Activated naive CD4-positive, alpha-beta T cell treated with anti-CD3 and anti-CD28 coated beads, Interleukin-2, amount 50 U/mL, for 72 hours (primary cell): Measurements from ENCODE around the gene FAF1. TPM values are rescaled to one million over a fixed set of nuclear protein-coding genes. Genes with fewer than 3 reads are reported as not detected.
"Not testable (repeated sequence)": the region's sequence is repeated elsewhere in the genome, so short reads cannot be mapped to it uniquely, and the experiment has no call there.

ENCODE experiments used
- ATAC-seq, 2 donors: fragments of 150-1000 bp; cut with Tn5 transposase; 2 replicates each; pipeline ENCODE4 v1.10.0; 2021; ENCODE audit warnings: mild to moderate bottlenecking in 2 of 2, moderate library complexity in 2 of 2
- DNase-seq, 2 donors: peaks; one replicate each; pipeline ENCODE4 v3.0.0; 2021 to 2022; ENCODE audit warnings: low spot score in 2 of 2
- H3K27ac Mint-ChIP-seq, 2 donors: one replicate each; pipeline ENCODE4 v1.8.0; 2022; ENCODE audit warnings: mild to moderate bottlenecking in 2 of 2, mixed read lengths in 2 of 2
- H3K36me3 Mint-ChIP-seq, 2 donors: one replicate each; pipeline ENCODE4 v1.8.0; 2022; ENCODE audit warnings: mixed read lengths in 2 of 2
- H3K9me3 Mint-ChIP-seq, 2 donors: one replicate each; pipeline ENCODE4 v1.8.0; 2022; ENCODE audit warnings: mixed read lengths in 2 of 2
- total RNA-seq, 2 donors: library from RNA; stranded (reverse); gene quantifications; one replicate each; pipeline ENCODE4 v1.2.3, GENCODE V29; 2022

The FAF1 gene
- total RNA-seq, 2 donors from 2014 or later = 58.1 to 101 TPM

DNA sequence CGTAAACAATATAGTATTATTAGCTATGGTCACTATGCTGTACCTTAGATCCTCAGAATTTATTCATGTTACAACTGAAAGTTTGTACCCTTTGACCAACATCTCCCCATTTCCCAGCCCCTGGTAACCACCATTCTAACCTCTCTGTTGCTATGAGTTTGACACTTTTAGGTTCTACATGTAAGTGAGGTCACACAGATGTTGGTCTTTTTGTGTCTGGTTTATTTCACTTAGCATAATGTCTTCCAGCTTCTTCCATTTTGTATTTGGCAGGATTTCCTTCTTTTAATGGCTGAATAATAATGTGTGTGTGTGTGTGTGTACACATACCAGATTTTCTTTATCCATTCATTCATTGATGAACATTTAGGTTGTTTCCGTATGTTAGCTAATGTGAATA is 139.5 kb downstream of the FAF1 start:
- Mint-ChIP-seq H3K36me3 (peaks cover 6 to 16% of the 10 kb centered on the region in 2 donors), H3K9me3 (peaks cover 0 to 15% of the 10 kb centered on the region in 2 donors), H3K27ac (no peak overlapping the region)
- no peak for DNase-seq
- ATAC-seq = no peak

DNA sequence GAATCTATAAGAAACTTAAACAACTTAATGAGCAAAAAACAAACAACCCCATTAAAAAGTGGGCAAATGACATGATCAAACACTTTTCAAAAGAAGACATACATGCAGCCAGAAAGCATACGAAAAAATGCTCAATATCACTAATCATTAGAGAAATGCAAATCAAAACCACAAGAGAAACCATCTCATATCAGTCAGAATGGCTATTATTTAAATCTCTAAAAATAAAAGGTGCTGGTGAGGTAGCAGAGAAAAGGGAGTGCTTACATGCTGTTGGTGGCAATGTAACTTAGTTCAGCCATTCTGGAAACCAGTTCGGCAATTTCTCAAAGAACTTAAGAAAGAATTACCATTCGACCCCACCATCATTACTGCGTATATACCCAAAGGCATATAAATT is 147.7 kb downstream of the FAF1 start:
- peaks cover 19 to 27% of the 10 kb centered on the region in 2 donors for H3K9me3 Mint-ChIP-seq
- H3K27ac Mint-ChIP-seq = no peak overlapping the region
- peaks cover 38 to 54% of the 10 kb centered on the region in 2 donors for H3K36me3 Mint-ChIP-seq
- ATAC-seq (no peak), DNase-seq (no peak)

DNA sequence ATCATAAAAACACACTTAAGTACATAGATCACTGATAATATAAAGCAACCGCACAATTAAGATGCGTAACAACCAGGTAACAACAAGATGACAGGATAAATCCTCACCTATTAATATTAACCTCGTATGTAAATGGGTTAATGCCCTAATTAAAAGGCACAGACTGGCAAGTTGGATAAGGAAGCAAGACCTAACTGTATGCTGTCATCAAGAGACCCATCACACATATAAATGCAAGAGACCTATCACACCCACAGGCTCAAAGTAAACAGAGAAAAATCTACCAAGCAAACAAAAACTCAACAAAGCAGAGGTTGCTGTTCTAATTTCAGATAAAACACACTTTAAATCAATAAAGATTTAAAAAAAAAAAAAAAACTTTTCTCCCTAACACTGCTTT is 151.8 kb downstream of the FAF1 start:
- DNase-seq (no peak), ATAC-seq (no peak)
- Mint-ChIP-seq H3K27ac (no peak overlapping the region), H3K36me3 (peaks cover 43 to 57% of the 10 kb centered on the region in 2 donors), H3K9me3 (peaks cover 26 to 29% of the 10 kb centered on the region in 2 donors)

DNA sequence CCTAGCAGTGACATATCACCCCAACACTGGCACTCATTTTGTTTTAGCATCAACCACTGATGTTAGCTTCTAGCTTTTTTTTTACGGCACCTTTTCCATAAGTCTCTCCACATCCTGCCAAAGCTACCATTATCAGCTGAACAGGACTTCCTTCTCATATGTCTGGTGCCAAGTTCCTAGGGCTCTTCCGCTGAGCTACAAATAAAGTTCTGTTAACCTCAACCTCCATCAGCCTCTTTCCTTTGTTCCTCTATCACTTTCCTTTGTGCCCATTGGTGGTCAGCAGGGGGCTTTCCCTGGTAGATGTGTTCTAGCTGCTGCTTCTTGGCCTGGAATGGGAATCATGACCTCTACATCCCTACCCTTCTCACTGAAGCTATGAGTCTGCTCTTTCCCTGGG is 163.8 kb downstream of the FAF1 start:
- Mint-ChIP-seq H3K27ac (no peak overlapping the region), H3K9me3 (no peaks in the 10 kb centered on the region), H3K36me3 (peaks cover 4 to 7% of the 10 kb centered on the region in 2 donors)
- no peak for DNase-seq
- ATAC-seq = no peak

DNA sequence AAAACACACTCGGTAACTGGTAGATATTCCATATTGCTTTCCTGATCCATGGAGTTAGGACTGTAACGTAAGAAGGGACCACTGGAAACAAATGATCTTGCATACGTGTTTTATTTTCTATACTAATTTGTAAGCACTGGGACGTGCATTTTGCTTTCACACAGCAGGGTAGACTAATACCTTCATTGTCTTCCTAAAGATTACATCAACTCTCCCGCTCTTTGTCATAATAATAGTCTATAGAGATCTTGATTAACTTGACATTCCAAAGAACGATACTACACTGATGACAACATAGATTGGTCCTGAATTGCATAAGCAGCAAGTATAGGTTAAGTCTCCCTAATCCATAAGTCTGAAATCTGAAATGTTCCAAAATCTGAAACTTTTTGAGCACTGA is 166.5 kb downstream of the FAF1 start:
- ATAC-seq (no peak), DNase-seq (no peak)
- H3K27ac Mint-ChIP-seq = no peak overlapping the region
- H3K9me3 Mint-ChIP-seq = no peaks in the 10 kb centered on the region
- H3K36me3 Mint-ChIP-seq = no peaks in the 10 kb centered on the region

DNA sequence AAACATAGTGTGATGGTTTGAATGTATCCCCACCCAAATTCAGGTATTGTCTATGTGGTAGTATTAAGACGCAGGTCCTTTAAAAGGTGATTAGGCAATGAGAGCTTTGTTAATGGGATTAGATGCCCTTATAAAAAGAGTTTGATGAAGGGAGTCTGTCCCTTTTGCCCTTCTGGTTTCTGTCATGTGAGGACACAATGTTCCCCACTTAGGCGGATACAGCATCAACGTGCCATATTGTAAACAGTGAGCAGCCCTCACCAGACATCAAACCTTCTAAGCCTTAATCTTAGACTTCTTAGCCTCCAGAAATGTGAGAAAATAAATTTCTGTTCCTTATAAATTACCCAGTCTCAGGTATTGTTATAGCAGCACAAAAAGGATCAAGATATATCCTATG is 172.8 kb downstream of the FAF1 start:
- H3K27ac Mint-ChIP-seq = no peak overlapping the region
- no peaks in the 10 kb centered on the region for H3K9me3 Mint-ChIP-seq
- peaks cover 0 to 22% of the 10 kb centered on the region in 2 donors for H3K36me3 Mint-ChIP-seq
- DNase-seq (no peak), ATAC-seq (no peak)

DNA sequence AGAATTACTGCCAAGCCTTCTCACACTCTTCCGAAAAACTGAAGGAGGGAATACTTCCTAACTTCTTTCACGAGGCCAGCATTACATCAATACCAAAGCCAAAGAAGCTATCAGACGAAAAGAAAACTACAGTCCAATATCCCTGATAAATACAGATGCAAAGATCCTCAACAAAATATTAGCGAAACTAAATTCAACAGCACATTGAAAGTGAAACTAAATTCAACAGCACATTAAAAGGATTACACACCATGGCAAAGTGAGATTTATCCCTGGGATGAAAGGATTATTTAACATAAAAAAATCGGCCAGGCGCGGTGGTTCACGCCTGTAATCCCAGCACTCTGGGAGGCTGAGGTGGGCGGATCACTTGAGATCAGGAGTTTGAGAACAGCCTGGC is 176.8 kb downstream of the FAF1 start:
- peak overlapping the region; percentile 29 to 75 for H3K27ac Mint-ChIP-seq
- peaks cover 0 to 22% of the 10 kb centered on the region in 2 donors for H3K36me3 Mint-ChIP-seq
- ATAC-seq = no peak
- no peaks in the 10 kb centered on the region for H3K9me3 Mint-ChIP-seq
- DNase-seq = no peak

DNA sequence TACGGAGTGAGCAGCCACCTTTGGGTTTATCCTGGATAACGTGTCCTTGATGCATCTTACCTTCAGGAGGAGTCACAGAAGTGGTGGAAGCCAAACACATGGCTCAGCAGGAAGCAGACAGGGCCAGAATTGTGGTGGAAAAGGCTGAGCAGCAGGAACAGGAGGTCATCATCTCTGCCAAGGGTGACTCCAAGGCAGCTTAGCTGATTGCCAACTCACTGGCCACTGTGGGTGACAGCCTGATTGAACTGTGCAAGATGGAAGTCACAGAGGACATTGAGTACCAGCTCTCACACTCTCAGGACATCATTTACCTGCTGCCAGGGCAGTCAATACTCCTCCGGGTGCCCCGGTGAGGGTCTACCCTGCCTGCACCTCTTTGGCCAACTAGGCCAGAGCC is 179.3 kb downstream of the FAF1 start:
- no peak overlapping the region for H3K27ac Mint-ChIP-seq
- H3K9me3 Mint-ChIP-seq = no peaks in the 10 kb centered on the region
- ATAC-seq (no peak), DNase-seq (no peak)
- H3K36me3 Mint-ChIP-seq = peaks cover 0 to 12% of the 10 kb centered on the region in 2 donors

DNA sequence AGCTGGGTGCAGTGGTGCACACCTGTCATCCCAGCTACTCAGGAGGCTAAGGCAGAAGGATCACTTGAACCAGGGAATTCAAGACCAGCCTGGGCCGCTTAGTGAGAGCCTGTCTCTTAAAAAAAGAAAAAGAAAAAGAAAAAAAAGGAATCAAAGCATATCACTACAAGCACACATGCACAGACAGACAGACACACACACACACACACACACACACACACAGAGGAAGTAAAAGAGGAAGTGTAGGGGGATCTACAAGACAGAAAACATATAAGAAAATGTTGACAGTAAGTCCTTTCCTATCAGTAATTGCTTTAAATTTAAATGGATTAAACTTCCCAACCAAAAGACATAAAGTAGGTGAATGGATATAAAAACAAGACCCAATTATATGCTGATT is 180.3 kb downstream of the FAF1 start:
- ATAC-seq (no peak), DNase-seq (no peak)
- Mint-ChIP-seq H3K9me3 (no peaks in the 10 kb centered on the region), H3K27ac (no peak overlapping the region), H3K36me3 (peaks cover 0 to 3% of the 10 kb centered on the region in 2 donors)

DNA sequence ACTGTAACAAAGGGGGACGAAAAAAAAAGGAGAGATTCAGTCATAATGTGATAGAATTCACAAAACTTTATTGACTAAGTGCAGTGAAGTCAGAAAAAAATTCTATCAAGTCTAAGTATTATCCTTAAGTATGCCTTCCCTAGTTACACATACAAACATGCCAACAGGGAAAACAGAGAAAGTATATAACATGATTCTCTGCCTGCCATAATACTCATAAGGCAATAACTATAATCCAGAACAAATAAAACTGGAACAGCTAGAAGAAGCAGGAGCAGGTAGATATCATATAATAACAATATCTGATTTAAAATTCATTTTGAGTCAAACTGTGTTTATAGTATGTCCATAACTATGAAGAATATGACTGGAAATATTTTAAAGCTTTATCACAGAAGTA is 184.3 kb downstream of the FAF1 start:
- ATAC-seq = no peak
- H3K36me3 Mint-ChIP-seq = no peaks in the 10 kb centered on the region

DNA sequence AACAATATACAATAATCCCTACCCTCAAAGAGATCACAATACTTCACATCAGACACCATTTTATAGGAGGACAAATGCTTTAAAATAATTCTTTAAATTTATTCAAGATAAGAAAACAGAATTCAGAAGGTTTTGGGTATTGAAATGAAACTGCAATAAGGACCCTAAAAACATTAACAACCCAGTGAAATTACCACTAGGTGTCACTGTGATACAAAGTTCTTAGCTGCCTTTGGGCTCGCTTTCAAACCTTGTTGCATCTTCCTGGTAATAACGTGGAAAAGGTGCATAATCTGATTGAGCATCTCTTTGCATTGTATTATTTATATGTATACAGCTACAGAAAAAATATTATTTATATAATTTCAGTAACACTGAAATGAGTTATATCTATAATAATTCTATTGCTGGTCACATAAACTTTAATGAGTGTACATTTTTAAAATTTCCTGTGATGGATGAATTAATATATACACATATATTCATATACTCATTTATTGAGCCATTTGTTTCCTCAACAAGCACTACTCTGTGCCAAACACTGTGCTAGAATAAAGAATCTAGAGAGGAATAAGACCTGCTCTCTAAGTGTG is 185.2 kb downstream of the FAF1 start:
- Mint-ChIP-seq H3K9me3 (no peaks in the 10 kb centered on the region), H3K36me3 (no peaks in the 10 kb centered on the region), H3K27ac (no peak overlapping the region)
- DNase-seq (no peak), ATAC-seq (no peak)

More for the DNA sequence above, 184.3 kb downstream of the FAF1 start:
- Mint-ChIP-seq H3K27ac (no peak overlapping the region), H3K9me3 (no peaks in the 10 kb centered on the region)
- no peak for DNase-seq

DNA sequence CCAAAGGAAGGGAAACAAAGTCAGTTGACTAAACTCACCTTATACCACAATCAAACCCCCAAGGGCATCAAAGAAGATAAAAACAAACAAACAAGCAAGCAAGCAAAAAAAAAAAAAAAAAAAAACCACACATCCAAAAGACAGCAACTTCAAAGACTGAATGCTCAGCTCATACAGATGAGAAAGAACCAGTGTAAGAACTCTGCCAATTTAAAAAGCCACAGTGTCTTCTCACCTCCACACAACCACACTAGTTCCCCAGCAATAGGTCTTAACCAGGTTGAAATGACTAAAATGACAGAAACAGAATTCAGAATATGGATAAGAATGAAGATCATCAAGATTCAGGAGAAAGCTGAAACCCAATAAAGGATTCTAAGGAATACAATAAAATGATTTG is 193.4 kb downstream of the FAF1 start:
- peaks cover 6 to 17% of the 10 kb centered on the region in 2 donors for H3K36me3 Mint-ChIP-seq
- H3K27ac Mint-ChIP-seq = no peak overlapping the region
- ATAC-seq = no peak
- peaks cover 0 to 5% of the 10 kb centered on the region in 2 donors for H3K9me3 Mint-ChIP-seq
- DNase-seq = no peak

DNA sequence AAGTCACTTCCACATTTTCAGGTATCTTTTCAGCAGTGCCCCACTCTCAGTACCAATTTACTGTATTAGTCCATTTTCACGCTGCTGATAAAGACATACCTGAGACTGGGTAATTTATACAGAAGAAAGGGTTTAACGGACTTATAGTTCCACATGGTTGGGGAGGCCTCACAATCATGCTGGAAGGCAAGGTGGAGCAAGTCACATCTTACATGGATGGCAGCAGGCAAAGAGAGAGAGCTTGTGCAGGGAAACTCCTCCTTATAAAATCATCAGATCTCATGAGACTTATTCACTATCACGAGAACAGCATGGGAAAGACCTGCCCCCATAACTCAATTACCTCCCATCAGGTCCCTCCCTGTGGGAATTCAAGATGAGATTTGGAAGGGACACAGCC is 203.5 kb downstream of the FAF1 start:
- not testable (repeated sequence) for ATAC-seq
- peak overlapping the region in 1 of 2 donors; percentile 51 for H3K27ac Mint-ChIP-seq

DNA sequence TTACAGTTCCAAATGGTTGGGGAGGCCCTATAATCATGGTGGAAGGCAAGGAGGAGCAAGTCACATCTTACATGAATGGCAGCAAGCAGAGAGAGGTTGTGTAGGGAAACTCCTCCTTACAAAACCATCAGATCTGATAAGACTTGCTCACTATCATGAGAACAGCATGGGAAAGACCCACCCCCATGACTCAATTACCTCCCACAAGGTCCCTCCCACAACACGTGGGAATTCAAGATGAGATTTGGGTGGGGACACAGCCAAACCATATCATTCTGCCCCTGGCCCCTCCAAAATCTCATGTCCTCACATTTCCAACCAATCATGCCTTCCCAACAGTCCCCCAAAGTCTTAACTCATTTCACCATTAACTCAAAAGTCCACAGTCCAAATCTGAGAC is 205.3 kb downstream of the FAF1 start:
- Mint-ChIP-seq H3K9me3 (peaks cover 10 to 18% of the 10 kb centered on the region in 2 donors), H3K36me3 (peaks cover 22 to 38% of the 10 kb centered on the region in 2 donors)
- DNase-seq, ATAC-seq, H3K27ac Mint-ChIP-seq: not testable (repeated sequence)

More for the DNA sequence above, 203.5 kb downstream of the FAF1 start:
- peaks cover 34 to 50% of the 10 kb centered on the region in 2 donors for H3K36me3 Mint-ChIP-seq
- peaks cover 16 to 18% of the 10 kb centered on the region in 2 donors for H3K9me3 Mint-ChIP-seq
- not testable (repeated sequence) for DNase-seq

DNA sequence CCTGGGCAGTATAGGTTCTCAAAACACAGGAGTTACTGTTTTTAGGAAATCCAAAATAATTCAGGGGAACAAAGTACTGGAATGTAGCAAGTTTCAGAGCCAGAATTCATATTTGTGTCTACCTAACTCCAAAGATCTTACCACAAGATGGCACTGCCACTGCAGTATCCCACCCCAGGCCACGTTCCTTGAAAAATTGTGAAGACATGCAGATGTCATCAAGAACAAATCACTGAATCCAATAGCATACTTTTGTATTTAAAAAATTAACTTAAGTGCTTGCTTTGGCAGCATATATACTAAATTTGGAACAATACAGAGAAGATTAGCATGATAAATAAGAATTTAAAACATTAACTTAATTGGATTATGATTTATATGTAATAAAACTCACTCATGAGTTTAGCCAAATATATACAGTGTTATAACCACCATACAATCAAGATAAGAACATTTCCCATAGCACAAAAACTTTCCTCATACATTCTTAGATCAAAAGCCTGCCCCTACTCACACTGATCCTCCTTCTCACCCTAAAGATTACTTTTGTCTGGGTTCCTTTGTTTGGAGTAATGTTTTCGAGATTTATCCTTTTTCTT is 209.9 kb downstream of the FAF1 start:
- ATAC-seq (no peak), DNase-seq (no peak)
- Mint-ChIP-seq H3K9me3 (peaks cover 0 to 6% of the 10 kb centered on the region in 2 donors), H3K36me3 (peaks cover 7 to 14% of the 10 kb centered on the region in 2 donors), H3K27ac (no peak overlapping the region)

DNA sequence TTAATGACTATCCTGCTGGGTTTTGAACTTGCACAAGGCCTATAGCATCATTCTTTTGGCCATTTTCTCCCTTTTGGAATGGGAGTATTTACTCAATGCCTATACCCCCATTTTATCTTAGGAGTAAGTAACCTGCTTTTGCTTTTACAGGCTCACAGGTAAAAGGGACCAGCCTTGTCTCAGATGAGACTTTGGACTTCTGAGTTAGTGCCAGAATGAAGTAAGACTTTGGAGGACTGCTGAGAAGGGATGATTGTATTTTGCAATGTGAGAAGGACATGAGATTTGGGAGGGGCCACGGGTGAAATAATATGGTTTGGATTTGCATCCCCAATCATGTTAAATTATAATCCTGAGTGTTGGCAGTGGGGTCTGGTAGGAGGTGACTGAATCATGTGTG is 212.7 kb downstream of the FAF1 start:
- peak overlapping the region in 1 of 2 donors; percentile 44 for H3K27ac Mint-ChIP-seq

DNA sequence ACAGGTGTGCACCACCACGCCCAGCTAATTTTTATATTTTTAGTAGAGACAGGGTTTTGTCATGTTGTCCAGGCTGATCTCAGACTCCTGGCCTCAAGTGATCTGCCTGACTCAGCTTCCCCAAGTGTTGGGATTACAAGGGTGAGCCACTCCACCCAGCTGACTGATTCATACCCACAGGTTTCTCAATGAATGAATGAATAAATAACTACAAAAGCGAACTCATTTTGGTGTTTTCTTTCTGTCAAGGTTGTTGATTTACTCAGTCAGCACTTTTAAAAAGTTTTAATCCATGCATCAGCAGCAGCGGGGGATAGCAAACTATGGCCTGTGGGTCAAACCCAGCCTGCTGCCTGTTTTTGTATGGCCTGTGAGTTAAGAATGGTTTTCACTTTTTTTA is 217.5 kb downstream of the FAF1 start:
- ATAC-seq (no peak), DNase-seq (no peak)
- Mint-ChIP-seq H3K36me3 (peaks cover 6 to 16% of the 10 kb centered on the region in 2 donors), H3K9me3 (no peaks in the 10 kb centered on the region), H3K27ac (no peak overlapping the region)

More for the DNA sequence above, 212.7 kb downstream of the FAF1 start:
- no peaks in the 10 kb centered on the region for H3K9me3 Mint-ChIP-seq
- peaks cover 0 to 12% of the 10 kb centered on the region in 2 donors for H3K36me3 Mint-ChIP-seq
- DNase-seq (no peak), ATAC-seq (no peak)

DNA sequence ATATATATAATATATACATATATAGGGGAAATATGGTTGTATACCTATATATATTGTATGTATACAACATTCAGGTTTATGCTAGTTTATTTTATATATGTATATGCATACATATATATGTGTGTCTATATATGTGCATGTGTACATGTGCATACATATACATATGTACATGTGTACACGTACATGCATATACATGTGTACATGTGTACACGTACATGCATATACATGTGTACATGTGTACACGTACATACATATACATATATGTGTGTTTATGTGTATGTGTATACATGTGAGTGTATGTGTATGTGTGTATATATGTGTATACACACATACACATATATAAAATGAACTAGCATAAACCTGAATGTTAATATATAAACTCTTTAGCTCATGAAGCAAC is 220.9 kb downstream of the FAF1 start:
- no peaks in the 10 kb centered on the region for H3K9me3 Mint-ChIP-seq
- H3K36me3 Mint-ChIP-seq = peaks cover 6 to 12% of the 10 kb centered on the region in 2 donors
- H3K27ac Mint-ChIP-seq = no peak overlapping the region
- ATAC-seq (no peak), DNase-seq (no peak)
